HepG2 (cell line): ENCODE measurements around the gene AP2A2. TPM values are rescaled to one million over a fixed set of nuclear protein-coding genes. Genes with fewer than 3 reads are reported as not detected.

Experiments
- FOXA1 ChIP-seq, 2 experiments: fragments of 450-650 bp in 1 of 2; sonication (generic) in 1 of 2; formaldehyde crosslinking in 1 of 2; IDR thresholded peaks; 2 replicates each; pipeline versions ENCODE4 v1.4.0 to v1.6.1; 2016 to 2020; ENCODE audit warnings: missing genetic modification reagents in 1 of 2
- GATAD2A ChIP-seq: IDR thresholded peaks from 2 replicates; pipeline ENCODE4 v1.6.1; 2016
- JUNB ChIP-seq: sonication (generic); formaldehyde crosslinking; IDR thresholded peaks from 2 replicates; pipeline ENCODE4 v1.8.0; 2022; ENCODE audit warnings: missing genetic modification reagents, mild to moderate bottlenecking, borderline replicate concordance
- KLF9 ChIP-seq: IDR thresholded peaks from 2 replicates; pipeline ENCODE4 v1.6.1; 2016; ENCODE audit warnings: low read depth
- NKX3-1 ChIP-seq: sonication (generic); formaldehyde crosslinking; IDR thresholded peaks from 2 replicates; pipeline ENCODE4 v1.5.0; 2020; ENCODE audit warnings: missing genetic modification reagents
- NONO ChIP-seq, 2 experiments: fragments of 450-650 bp in 1 of 2; sonication (generic) in 1 of 2; formaldehyde crosslinking in 1 of 2; IDR thresholded peaks in 1 of 2; conservative IDR thresholded peaks in 1 of 2; 2 replicates each; pipeline versions ENCODE4 v1.6.1 to v1.8.0; 2017 to 2022; ENCODE audit warnings: mild to moderate bottlenecking in 1 of 2, missing genetic modification reagents in 1 of 2, moderate library complexity in 1 of 2
- REL ChIP-seq: sonication (generic); formaldehyde crosslinking; conservative IDR thresholded peaks from 2 replicates; pipeline ENCODE4 v1.8.0; 2022; ENCODE audit warnings: mild to moderate bottlenecking, missing genetic modification reagents, moderate library complexity
- TSC22D2 ChIP-seq: sonication (generic); formaldehyde crosslinking; IDR thresholded peaks from 2 replicates; pipeline ENCODE4 v1.5.1; 2020; ENCODE audit warnings: missing genetic modification reagents, mild to moderate bottlenecking, borderline replicate concordance
- ZBTB1 ChIP-seq: sonication (generic); formaldehyde crosslinking; IDR thresholded peaks from 2 replicates; pipeline ENCODE4 v1.4.0; 2020; ENCODE audit warnings: missing genetic modification reagents, borderline replicate concordance
- ZNF503 ChIP-seq: sonication (generic); formaldehyde crosslinking; IDR thresholded peaks from 2 replicates; pipeline ENCODE4 v1.4.0; 2020; ENCODE audit warnings: missing genetic modification reagents
- ZNF546 ChIP-seq: sonication (generic); formaldehyde crosslinking; conservative IDR thresholded peaks from 2 replicates; pipeline ENCODE4 v1.8.1; 2023; ENCODE audit warnings: mild to moderate bottlenecking, missing genetic modification reagents
- ZNF598 ChIP-seq: sonication (generic); formaldehyde crosslinking; IDR thresholded peaks from 2 replicates; pipeline ENCODE4 v1.5.1; 2020; ENCODE audit warnings: mild to moderate bottlenecking, missing genetic modification reagents, borderline replicate concordance
- ZNF652 ChIP-seq: IDR thresholded peaks from 2 replicates; pipeline ENCODE4 v1.6.1; 2016; ENCODE audit warnings: low read depth, borderline replicate concordance
- polyA plus RNA-seq, 8 experiments: library from polyadenylated mRNA; depleted of rRNA in 3 of 8; stranded (reverse) in 7 of 8; unstranded in 1 of 8; fragments of >200 nt; fragmentation: Illumina TruSeq in 4 of 8; extraction: Trizol in 4 of 8; gene quantifications; 2 replicates each; pipeline versions ENCODE4 v1.2.1 to v1.2.3, GENCODE V29; 2011 to 2016; ENCODE audit warnings: low read depth in 4 of 8, missing spikeins in 1 of 8, mixed read lengths in 1 of 8; ENCODE audit not compliant: insufficient read depth in 1 of 8
- total RNA-seq, 5 experiments: library from RNA; depleted of rRNA; stranded (reverse); fragments of >200 nt; fragmentation: Illumina TruSeq; extraction: Trizol; gene quantifications; 2 replicates each; pipeline ENCODE4 v1.2.3, GENCODE V29; 2016; ENCODE audit warnings: low read depth in 1 of 5
- TF ChIP-seq, protein P1 (sequence below): sonication (generic); formaldehyde crosslinking; IDR thresholded peaks from 2 replicates; pipeline ENCODE4 v1.8.0; 2022; ENCODE audit warnings: mild to moderate bottlenecking, missing genetic modification reagents
- TF ChIP-seq, protein P2 (sequence below): sonication (generic); formaldehyde crosslinking; IDR thresholded peaks from 2 replicates; pipeline ENCODE4 v1.4.0; 2020; ENCODE audit warnings: mild to moderate bottlenecking, missing genetic modification reagents
- TF ChIP-seq, protein P3 (sequence below): sonication (generic); formaldehyde crosslinking; IDR thresholded peaks from 2 replicates; pipeline ENCODE4 v1.4.0; 2020; ENCODE audit warnings: missing genetic modification reagents

The AP2A2 gene
- total and polyA plus RNA-seq, 2 of the 13 experiments (the other 11 are each of a cell fraction or from before 2014, with no cell fraction given), result 25.7 to 75.7 TPM

GRCh38 chr11:952406-953385 lies 27.0 kb downstream of the AP2A2 start (continued):
- TF ChIP-seq TSC22D2 (CRISPR knock-in tag) (peak; percentile 50; the same call in 1 of the 2 replicates), ZBTB1 (CRISPR knock-in tag) (no peak), ZNF598 (CRISPR knock-in tag) (no peak), ZNF503 (no peak; the same call in 1 of the 2 replicates), ZNF546 (no peak), KLF9 (CRISPR knock-in tag) (no peak), FOXA1 (IDR thresholded peaks at IDR 0.05) (no peak), FOXA1 (CRISPR knock-in tag; IDR thresholded peaks at IDR 0.05) (no peak), ZNF652 (no peak), GATAD2A (CRISPR knock-in tag) (peak; percentile 81), REL (no peak), NONO (IDR thresholded peaks at IDR 0.05) (no peak), NONO (CRISPR knock-in tag; conservative IDR thresholded peaks at IDR 0.05) (peak; percentile 69; the same call in 1 of the 2 replicates), JUNB (CRISPR knock-in tag) (no peak), NKX3-1 (CRISPR knock-in tag) (no peak)
- TF ChIP-seq, protein P1, sequence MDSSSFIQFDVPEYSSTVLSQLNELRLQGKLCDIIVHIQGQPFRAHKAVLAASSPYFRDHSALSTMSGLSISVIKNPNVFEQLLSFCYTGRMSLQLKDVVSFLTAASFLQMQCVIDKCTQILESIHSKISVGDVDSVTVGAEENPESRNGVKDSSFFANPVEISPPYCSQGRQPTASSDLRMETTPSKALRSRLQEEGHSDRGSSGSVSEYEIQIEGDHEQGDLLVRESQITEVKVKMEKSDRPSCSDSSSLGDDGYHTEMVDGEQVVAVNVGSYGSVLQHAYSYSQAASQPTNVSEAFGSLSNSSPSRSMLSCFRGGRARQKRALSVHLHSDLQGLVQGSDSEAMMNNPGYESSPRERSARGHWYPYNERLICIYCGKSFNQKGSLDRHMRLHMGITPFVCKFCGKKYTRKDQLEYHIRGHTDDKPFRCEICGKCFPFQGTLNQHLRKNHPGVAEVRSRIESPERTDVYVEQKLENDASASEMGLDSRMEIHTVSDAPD (CRISPR knock-in tag), result no peak
- TF ChIP-seq, protein P2, sequence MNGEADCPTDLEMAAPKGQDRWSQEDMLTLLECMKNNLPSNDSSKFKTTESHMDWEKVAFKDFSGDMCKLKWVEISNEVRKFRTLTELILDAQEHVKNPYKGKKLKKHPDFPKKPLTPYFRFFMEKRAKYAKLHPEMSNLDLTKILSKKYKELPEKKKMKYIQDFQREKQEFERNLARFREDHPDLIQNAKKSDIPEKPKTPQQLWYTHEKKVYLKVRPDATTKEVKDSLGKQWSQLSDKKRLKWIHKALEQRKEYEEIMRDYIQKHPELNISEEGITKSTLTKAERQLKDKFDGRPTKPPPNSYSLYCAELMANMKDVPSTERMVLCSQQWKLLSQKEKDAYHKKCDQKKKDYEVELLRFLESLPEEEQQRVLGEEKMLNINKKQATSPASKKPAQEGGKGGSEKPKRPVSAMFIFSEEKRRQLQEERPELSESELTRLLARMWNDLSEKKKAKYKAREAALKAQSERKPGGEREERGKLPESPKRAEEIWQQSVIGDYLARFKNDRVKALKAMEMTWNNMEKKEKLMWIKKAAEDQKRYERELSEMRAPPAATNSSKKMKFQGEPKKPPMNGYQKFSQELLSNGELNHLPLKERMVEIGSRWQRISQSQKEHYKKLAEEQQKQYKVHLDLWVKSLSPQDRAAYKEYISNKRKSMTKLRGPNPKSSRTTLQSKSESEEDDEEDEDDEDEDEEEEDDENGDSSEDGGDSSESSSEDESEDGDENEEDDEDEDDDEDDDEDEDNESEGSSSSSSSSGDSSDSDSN, result peak; percentile 22; the same call in 1 of the 2 replicates
- TF ChIP-seq, protein P3, sequence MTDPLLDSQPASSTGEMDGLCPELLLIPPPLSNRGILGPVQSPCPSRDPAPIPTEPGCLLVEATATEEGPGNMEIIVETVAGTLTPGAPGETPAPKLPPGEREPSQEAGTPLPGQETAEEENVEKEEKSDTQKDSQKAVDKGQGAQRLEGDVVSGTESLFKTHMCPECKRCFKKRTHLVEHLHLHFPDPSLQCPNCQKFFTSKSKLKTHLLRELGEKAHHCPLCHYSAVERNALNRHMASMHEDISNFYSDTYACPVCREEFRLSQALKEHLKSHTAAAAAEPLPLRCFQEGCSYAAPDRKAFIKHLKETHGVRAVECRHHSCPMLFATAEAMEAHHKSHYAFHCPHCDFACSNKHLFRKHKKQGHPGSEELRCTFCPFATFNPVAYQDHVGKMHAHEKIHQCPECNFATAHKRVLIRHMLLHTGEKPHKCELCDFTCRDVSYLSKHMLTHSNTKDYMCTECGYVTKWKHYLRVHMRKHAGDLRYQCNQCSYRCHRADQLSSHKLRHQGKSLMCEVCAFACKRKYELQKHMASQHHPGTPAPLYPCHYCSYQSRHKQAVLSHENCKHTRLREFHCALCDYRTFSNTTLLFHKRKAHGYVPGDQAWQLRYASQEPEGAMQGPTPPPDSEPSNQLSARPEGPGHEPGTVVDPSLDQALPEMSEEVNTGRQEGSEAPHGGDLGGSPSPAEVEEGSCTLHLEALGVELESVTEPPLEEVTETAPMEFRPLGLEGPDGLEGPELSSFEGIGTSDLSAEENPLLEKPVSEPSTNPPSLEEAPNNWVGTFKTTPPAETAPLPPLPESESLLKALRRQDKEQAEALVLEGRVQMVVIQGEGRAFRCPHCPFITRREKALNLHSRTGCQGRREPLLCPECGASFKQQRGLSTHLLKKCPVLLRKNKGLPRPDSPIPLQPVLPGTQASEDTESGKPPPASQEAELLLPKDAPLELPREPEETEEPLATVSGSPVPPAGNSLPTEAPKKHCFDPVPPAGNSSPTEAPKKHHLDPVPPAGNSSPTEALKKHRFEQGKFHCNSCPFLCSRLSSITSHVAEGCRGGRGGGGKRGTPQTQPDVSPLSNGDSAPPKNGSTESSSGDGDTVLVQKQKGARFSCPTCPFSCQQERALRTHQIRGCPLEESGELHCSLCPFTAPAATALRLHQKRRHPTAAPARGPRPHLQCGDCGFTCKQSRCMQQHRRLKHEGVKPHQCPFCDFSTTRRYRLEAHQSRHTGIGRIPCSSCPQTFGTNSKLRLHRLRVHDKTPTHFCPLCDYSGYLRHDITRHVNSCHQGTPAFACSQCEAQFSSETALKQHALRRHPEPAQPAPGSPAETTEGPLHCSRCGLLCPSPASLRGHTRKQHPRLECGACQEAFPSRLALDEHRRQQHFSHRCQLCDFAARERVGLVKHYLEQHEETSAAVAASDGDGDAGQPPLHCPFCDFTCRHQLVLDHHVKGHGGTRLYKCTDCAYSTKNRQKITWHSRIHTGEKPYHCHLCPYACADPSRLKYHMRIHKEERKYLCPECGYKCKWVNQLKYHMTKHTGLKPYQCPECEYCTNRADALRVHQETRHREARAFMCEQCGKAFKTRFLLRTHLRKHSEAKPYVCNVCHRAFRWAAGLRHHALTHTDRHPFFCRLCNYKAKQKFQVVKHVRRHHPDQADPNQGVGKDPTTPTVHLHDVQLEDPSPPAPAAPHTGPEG (CRISPR knock-in tag), result no peak; the same call in 1 of the 2 replicates
